ENCODE measurements around the gene ARL14EPL.

DNA sequence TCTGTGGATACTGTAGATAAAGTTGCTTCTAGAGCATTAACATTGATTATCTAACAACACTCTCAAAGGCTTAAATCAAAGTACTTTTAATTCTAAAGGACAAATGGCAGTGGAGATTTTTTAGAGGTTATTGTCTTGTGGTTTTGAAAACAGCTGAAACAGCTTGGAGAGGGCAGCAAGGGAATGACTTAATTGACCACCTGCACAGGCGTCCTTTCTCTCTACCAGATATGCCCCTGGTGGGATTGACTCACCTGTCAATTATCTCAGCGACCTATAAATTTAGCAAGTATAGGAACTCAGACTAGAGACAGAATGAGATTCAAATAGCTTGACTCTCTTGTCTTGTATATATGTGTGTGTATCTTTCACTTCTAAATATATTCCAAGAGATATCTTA lies 13.5 kb downstream of the ARL14EPL start:
- TF ChIP-seq HDAC2 (IDR thresholded peaks at IDR 0.05) (no peak), ZSCAN20 (CRISPR knock-in tag; IDR thresholded peaks at IDR 0.05) (no peak), ZNF302 (CRISPR knock-in tag; IDR thresholded peaks at IDR 0.05) (no peak), GATA3 (IDR thresholded peaks at IDR 0.05; ENCODE audit: borderline replicate concordance) (no peak), HOXB13 (CRISPR knock-in tag; IDR thresholded peaks at IDR 0.05; ENCODE audit: low read depth) (no peak)
- TF ChIP-seq, protein P1, sequence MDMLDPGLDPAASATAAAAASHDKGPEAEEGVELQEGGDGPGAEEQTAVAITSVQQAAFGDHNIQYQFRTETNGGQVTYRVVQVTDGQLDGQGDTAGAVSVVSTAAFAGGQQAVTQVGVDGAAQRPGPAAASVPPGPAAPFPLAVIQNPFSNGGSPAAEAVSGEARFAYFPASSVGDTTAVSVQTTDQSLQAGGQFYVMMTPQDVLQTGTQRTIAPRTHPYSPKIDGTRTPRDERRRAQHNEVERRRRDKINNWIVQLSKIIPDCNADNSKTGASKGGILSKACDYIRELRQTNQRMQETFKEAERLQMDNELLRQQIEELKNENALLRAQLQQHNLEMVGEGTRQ (IDR thresholded peaks at IDR 0.05) = no peak
- TF ChIP-seq, protein P2, sequence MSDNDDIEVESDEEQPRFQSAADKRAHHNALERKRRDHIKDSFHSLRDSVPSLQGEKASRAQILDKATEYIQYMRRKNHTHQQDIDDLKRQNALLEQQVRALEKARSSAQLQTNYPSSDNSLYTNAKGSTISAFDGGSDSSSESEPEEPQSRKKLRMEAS (IDR thresholded peaks at IDR 0.05) = no peak
- TF ChIP-seq, protein P3, sequence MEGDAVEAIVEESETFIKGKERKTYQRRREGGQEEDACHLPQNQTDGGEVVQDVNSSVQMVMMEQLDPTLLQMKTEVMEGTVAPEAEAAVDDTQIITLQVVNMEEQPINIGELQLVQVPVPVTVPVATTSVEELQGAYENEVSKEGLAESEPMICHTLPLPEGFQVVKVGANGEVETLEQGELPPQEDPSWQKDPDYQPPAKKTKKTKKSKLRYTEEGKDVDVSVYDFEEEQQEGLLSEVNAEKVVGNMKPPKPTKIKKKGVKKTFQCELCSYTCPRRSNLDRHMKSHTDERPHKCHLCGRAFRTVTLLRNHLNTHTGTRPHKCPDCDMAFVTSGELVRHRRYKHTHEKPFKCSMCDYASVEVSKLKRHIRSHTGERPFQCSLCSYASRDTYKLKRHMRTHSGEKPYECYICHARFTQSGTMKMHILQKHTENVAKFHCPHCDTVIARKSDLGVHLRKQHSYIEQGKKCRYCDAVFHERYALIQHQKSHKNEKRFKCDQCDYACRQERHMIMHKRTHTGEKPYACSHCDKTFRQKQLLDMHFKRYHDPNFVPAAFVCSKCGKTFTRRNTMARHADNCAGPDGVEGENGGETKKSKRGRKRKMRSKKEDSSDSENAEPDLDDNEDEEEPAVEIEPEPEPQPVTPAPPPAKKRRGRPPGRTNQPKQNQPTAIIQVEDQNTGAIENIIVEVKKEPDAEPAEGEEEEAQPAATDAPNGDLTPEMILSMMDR (IDR thresholded peaks at IDR 0.05) = no peak

Measured in A549 (cell line).